ENCODE data around the gene ATF6B.

DNA sequence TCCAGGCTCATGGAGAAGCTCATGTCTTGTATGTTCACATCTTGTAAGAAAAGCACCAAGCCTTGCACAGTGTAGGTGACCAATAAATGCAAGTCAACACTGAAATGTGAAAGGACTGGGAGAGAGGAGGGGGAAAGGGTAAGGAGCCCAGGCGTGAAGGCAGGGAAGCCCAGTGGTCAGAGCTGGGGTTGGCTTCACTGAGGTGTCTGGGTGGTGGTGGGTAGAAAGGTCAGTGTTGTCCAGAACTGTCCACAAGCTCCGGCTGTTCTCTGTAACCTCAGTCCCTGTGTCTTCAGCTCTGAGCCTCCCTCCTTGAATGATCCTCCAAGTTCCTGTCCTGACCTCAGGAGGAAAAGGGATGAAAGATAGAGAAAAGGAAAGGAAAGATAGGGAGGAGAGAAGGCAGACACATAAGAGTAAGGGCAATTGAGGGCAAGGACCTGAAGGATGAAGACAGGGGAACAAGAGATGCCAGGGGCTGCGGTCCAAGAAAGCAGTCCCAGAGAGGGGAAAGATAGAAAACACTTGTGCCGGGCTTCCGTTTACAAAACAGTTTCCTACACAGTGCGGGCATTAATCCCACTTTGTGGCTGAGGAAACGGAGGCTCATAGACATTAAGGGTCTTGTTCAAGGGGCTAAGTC, 16.5 kb downstream of the ATF6B start:
- no peak for TF ChIP-seq POLR2A (IDR thresholded peaks at IDR 0.05; ENCODE audit: low read length)
- TF ChIP-seq GATA1 (IDR thresholded peaks at IDR 0.05; ENCODE audit: low read depth, low read length): no peak
